Neural progenitor cell (in vitro differentiated cells): ENCODE results near the gene CHRM5. TPM values are rescaled to one million over a fixed set of nuclear protein-coding genes. Genes with fewer than 3 reads are reported as not detected.

ENCODE experiments used
- DNase-seq: peaks from one replicate; pipeline ENCODE4 v3.0.0-alpha.2; 2016; ENCODE audit warnings: low spot score
- H2AFZ ChIP-seq: fragments of 200-600 bp; sonication (generic); replicated peaks from 2 replicates; pipeline ENCODE4 v1.6.1; 2016; ENCODE audit warnings: antibody characterized with exemption
- H3F3A ChIP-seq: fragments of 200-600 bp; sonication (generic); 2 replicates; pipeline ENCODE4 v1.6.1; 2016; ENCODE audit warnings: antibody characterized with exemption, low read depth
- H3K27ac ChIP-seq: fragments of 200-600 bp; sonication (generic); 2 replicates; pipeline ENCODE4 v1.5.1; 2016; ENCODE audit warnings: mild to moderate bottlenecking
- H3K27me3 ChIP-seq: fragments of 200-600 bp; sonication (generic); 2 replicates; pipeline ENCODE4 v1.6.1; 2016; ENCODE audit warnings: mild to moderate bottlenecking, moderate library complexity
- H3K36me3 ChIP-seq: fragments of 200-600 bp; sonication (generic); 2 replicates; pipeline ENCODE4 v1.5.1; 2016
- H3K4me1 ChIP-seq: fragments of 200-600 bp; sonication (generic); 2 replicates; pipeline ENCODE4 v1.6.1; 2016; ENCODE audit warnings: mixed run types
- H3K4me2 ChIP-seq: fragments of 200-600 bp; sonication (generic); 2 replicates; pipeline ENCODE4 v1.6.1; 2016
- H3K4me3 ChIP-seq: fragments of 200-600 bp; sonication (generic); 2 replicates; pipeline ENCODE4 v1.5.1; 2016
- H3K79me2 ChIP-seq: fragments of 200-600 bp; sonication (generic); 2 replicates; pipeline ENCODE4 v1.6.1; 2016; ENCODE audit warnings: low read depth
- H3K9ac ChIP-seq: fragments of 200-600 bp; sonication (generic); 2 replicates; pipeline ENCODE4 v1.6.1; 2016
- H3K9me3 ChIP-seq: fragments of 200-600 bp; sonication (generic); 2 replicates; pipeline ENCODE4 v1.5.1; 2016; ENCODE audit warnings: low read depth
- H4K20me1 ChIP-seq: fragments of 200-600 bp; sonication (generic); 2 replicates; pipeline ENCODE4 v1.6.1; 2016; ENCODE audit warnings: low read depth
- H3K27ac Mint-ChIP-seq: 3 replicates; pipeline ENCODE4 v1.8.0; 2021; ENCODE audit warnings: mixed read lengths
- H3K27me3 Mint-ChIP-seq: 2 replicates; pipeline ENCODE4 v1.8.0; 2022; ENCODE audit warnings: low read depth, mild to moderate bottlenecking, inconsistent platforms, moderate library complexity, mixed read lengths; ENCODE audit not compliant: insufficient read depth
- H3K36me3 Mint-ChIP-seq: 3 replicates; pipeline ENCODE4 v1.8.0; 2021; ENCODE audit warnings: mixed read lengths
- H3K4me1 Mint-ChIP-seq: 3 replicates; pipeline ENCODE4 v1.8.0; 2021; ENCODE audit warnings: mixed read lengths
- H3K4me3 Mint-ChIP-seq: 3 replicates; pipeline ENCODE4 v1.8.0; 2021; ENCODE audit warnings: mild to moderate bottlenecking, moderate library complexity, mixed read lengths
- H3K9me3 Mint-ChIP-seq: 3 replicates; pipeline ENCODE4 v1.8.0; 2020; ENCODE audit warnings: mixed read lengths
- EZH2 ChIP-seq: fragments of 200-600 bp; sonication (generic); IDR thresholded peaks from 2 replicates; pipeline ENCODE4 v1.6.1; 2017; ENCODE audit warnings: antibody characterized with exemption, mild to moderate bottlenecking, moderate library complexity
- EZH2phosphoT487 ChIP-seq: fragments of 200-600 bp; sonication (generic); IDR thresholded peaks from 2 replicates; pipeline ENCODE4 v1.6.1; 2017; ENCODE audit warnings: antibody characterized with exemption
- total RNA-seq: library from RNA; depleted of rRNA; stranded (reverse); fragments of >200 nt; gene quantifications from 2 replicates; pipeline ENCODE4 v1.2.3, GENCODE V29; 2015; ENCODE audit warnings: low replicate concordance
- TF ChIP-seq, protein P1 (sequence below): fragments of 200-600 bp; sonication (generic); IDR thresholded peaks from 2 replicates; pipeline ENCODE4 v1.5.1; 2017; ENCODE audit warnings: antibody characterized with exemption, mild to moderate bottlenecking

The CHRM5 gene
- total RNA-seq, 1 donor from 2014 or later = not detected

DNA sequence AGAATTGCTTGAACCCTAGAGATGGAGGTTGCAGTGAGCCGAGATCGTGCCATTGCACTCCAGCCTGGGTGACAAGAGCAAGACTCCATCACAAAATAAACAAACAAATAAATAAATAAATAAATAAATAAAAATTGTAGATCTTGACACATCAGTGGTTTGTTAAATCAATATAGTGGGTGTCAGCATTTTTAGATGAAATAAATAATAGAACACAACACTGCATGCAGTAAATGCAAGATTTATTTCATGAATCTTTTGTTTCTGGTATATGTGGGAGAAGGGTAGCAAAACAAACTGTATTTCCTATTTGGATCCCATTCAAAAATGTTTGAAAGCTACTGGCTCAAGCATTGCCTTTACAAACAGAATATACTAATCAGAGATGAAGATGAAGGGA lies 35.6 kb upstream of the CHRM5 start:
- H3K9me3 Mint-ChIP-seq = no peaks in the 10 kb centered on the region
- no peaks in the 10 kb centered on the region for H4K20me1 ChIP-seq
- no peaks in the 10 kb centered on the region for H3K4me1 ChIP-seq
- no peaks in the 10 kb centered on the region for H3K79me2 ChIP-seq
- TF ChIP-seq EZH2 (no peak), EZH2phosphoT487 (no peak)
- TF ChIP-seq, protein P1, sequence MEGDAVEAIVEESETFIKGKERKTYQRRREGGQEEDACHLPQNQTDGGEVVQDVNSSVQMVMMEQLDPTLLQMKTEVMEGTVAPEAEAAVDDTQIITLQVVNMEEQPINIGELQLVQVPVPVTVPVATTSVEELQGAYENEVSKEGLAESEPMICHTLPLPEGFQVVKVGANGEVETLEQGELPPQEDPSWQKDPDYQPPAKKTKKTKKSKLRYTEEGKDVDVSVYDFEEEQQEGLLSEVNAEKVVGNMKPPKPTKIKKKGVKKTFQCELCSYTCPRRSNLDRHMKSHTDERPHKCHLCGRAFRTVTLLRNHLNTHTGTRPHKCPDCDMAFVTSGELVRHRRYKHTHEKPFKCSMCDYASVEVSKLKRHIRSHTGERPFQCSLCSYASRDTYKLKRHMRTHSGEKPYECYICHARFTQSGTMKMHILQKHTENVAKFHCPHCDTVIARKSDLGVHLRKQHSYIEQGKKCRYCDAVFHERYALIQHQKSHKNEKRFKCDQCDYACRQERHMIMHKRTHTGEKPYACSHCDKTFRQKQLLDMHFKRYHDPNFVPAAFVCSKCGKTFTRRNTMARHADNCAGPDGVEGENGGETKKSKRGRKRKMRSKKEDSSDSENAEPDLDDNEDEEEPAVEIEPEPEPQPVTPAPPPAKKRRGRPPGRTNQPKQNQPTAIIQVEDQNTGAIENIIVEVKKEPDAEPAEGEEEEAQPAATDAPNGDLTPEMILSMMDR = no peak
- no peaks in the 10 kb centered on the region for H3K36me3 ChIP-seq
- DNase-seq = no peak
- H2AFZ ChIP-seq = no peak overlapping the region
- H3K36me3 Mint-ChIP-seq = no peaks in the 10 kb centered on the region
- no peak overlapping the region for H3K4me3 Mint-ChIP-seq
- H3K27me3 Mint-ChIP-seq = no peaks in the 10 kb centered on the region
- no peak overlapping the region for H3K9ac ChIP-seq
- no peak overlapping the region for H3K27ac Mint-ChIP-seq
- H3K27ac ChIP-seq = no peak overlapping the region
- H3K4me3 ChIP-seq = no peak overlapping the region
- H3K27me3 ChIP-seq = no peaks in the 10 kb centered on the region
- no peak overlapping the region for H3K4me2 ChIP-seq
- no peaks in the 10 kb centered on the region for H3K9me3 ChIP-seq
- H3K4me1 Mint-ChIP-seq = no peaks in the 10 kb centered on the region
- H3F3A ChIP-seq = no peaks in the 10 kb centered on the region

DNA sequence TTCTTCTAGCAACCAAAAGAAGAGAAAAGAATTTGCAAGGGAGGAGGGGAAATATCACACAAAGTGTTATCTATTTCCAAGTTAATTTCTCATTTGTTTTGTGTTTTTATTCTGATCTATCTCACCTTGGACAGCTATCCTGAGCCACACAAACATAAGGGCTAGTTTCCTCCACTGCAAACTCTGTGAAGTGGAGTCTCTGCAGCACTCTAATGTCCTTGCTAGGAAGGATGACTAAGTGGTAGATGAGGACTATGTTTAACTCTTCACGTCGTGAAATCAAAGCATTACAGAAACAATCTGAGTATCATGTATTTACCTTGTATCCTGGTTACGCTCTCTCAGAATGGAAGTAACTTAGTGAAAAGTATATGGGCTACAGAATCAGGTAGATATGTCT lies 33.9 kb upstream of the CHRM5 start:
- H3K9me3 Mint-ChIP-seq = no peaks in the 10 kb centered on the region
- H3K4me2 ChIP-seq = no peak overlapping the region
- H3K36me3 Mint-ChIP-seq = no peaks in the 10 kb centered on the region
- H3K9ac ChIP-seq = no peak overlapping the region
- no peaks in the 10 kb centered on the region for H3K27me3 Mint-ChIP-seq
- no peaks in the 10 kb centered on the region for H3K9me3 ChIP-seq
- H3K4me3 Mint-ChIP-seq = no peak overlapping the region
- no peaks in the 10 kb centered on the region for H3K27me3 ChIP-seq
- H3K27ac ChIP-seq = no peak overlapping the region
- H3K79me2 ChIP-seq = no peaks in the 10 kb centered on the region
- TF ChIP-seq EZH2 = no peak
- TF ChIP-seq EZH2phosphoT487 = no peak
- TF ChIP-seq, protein P1 = no peak
- H3K36me3 ChIP-seq = no peaks in the 10 kb centered on the region
- no peak overlapping the region for H3K4me3 ChIP-seq
- no peak overlapping the region for H2AFZ ChIP-seq
- H3K4me1 ChIP-seq = no peaks in the 10 kb centered on the region
- H4K20me1 ChIP-seq = no peaks in the 10 kb centered on the region
- peak overlapping the region; percentile 63 for H3K27ac Mint-ChIP-seq
- H3K4me1 Mint-ChIP-seq = no peaks in the 10 kb centered on the region
- DNase-seq = no peak
- H3F3A ChIP-seq = no peaks in the 10 kb centered on the region

DNA sequence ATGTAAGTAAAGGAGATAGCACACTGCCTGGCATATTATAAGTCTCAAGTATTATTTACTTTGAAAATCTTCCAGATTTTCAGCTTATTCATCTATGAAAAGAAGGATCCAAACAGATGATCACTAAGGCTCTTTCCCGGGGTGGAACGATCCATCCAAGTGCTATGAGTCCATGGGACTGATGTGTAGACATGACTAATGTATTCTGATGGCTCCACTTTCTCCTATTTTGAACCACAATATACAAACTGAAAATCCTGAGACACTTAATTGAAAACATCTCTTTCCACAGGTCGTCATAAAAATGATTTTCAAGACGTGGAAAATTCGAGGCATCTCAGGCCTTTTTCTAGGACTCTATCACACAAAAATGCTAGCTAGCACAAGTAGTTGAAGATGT lies 33.4 kb upstream of the CHRM5 start:
- no peak overlapping the region for H3K4me3 Mint-ChIP-seq
- no peaks in the 10 kb centered on the region for H3K79me2 ChIP-seq
- H3K9ac ChIP-seq = no peak overlapping the region
- no peaks in the 10 kb centered on the region for H3K4me1 Mint-ChIP-seq
- H3K9me3 Mint-ChIP-seq = no peaks in the 10 kb centered on the region
- H3K9me3 ChIP-seq = no peaks in the 10 kb centered on the region
- H3K4me3 ChIP-seq = no peak overlapping the region
- DNase-seq = no peak
- H4K20me1 ChIP-seq = no peaks in the 10 kb centered on the region
- TF ChIP-seq EZH2 (no peak), EZH2phosphoT487 (no peak)
- TF ChIP-seq, protein P1 = no peak
- no peak overlapping the region for H3K4me2 ChIP-seq
- H3K36me3 Mint-ChIP-seq = no peaks in the 10 kb centered on the region
- no peak overlapping the region for H3K27ac ChIP-seq
- H3K27ac Mint-ChIP-seq = no peak overlapping the region
- no peaks in the 10 kb centered on the region for H3K4me1 ChIP-seq
- H3K27me3 ChIP-seq = no peaks in the 10 kb centered on the region
- no peak overlapping the region for H2AFZ ChIP-seq
- no peaks in the 10 kb centered on the region for H3F3A ChIP-seq
- no peaks in the 10 kb centered on the region for H3K27me3 Mint-ChIP-seq
- H3K36me3 ChIP-seq = no peaks in the 10 kb centered on the region
